Hematopoietic multipotent progenitor cell treated with erythropoietin and hydrocortisone succinate and interleukin-3 and kit ligand, for 8 days (in vitro differentiated cells): ENCODE data around the gene HIVEP3.

Experiments used
- DNase-seq: peaks from one replicate; pipeline ENCODE4 v3.0.0-alpha.2; 2015

HIVEP3 gene

DNA sequence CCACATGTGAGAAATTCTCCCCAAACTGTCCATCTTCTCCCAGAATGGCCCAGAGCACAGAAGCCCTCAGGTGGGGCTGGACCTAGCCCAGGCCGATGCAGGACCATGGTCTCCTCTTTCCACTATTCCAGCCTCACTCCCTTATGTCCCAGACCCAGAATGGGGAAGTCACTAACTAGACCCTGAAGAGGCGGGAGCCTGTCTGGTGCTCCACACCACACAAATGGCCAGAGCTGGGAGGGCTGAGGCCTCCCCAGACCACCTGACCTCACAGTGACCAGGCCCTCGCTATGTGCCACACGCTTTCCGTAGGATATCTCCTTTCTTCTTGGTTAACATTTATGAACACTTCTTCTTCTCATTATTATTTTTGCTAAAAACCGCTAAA, 379.3 kb downstream of the HIVEP3 start:
- DNase-seq: no peak

DNA sequence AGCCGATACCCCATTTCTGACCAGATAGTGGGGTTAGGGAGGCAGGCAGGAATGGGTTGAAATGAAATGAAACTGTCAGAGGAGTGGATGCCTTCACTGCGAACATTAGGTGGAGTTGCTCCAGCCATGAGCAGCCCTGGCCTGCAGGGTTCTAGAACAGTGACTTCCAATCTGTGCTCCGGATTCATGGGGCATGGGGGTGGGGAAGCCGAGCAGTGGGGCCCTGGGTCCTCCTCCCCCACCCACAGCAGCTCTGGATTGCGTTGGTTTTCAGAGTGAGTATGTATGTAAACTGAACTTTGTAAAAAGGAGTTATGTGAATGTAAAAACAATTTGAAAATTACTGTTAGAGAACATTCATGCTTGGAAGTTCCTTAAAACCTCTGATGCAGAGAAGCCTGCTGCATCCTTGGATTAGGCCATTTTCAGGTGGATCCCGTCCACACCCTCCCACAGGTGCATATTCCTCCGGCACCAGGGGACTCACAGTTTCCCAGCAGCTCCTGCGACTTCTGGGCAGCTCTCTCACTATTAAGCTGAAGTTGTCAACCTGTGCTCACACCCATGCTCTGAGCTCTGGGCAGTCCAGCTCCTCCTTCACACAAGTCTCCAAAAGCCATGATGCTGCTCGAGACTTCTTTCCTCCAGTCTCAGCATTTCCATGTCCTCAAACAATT, 379.8 kb downstream of the HIVEP3 start:
- no peak for DNase-seq

DNA sequence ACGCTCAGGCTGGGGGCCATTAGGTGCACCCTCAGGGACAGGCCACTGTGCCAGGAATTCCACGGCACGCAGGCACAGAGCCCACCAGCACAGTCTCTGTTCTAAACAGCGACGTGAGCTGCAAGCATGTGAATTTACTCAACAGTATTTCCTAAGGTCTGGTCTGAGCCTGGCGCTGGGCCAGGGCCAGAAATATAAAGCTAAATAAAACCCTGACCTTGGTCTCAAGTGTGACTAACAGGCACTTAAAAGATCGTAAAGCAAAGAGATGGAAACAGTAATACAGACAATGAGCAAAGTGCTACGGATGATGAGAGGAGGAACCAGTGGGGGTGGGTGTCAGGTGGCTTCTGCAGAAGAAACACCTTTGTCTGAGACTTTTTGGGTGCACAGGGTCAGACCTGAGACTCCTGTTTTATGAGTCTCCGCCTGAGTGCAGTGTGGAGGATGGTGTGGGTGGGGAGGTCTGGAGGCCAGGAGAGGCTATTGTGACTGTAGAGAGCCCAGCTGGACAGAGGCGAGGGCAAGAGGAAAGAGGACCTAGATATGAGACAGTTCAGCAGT, 380.9 kb downstream of the HIVEP3 start:
- DNase-seq: no peak

DNA sequence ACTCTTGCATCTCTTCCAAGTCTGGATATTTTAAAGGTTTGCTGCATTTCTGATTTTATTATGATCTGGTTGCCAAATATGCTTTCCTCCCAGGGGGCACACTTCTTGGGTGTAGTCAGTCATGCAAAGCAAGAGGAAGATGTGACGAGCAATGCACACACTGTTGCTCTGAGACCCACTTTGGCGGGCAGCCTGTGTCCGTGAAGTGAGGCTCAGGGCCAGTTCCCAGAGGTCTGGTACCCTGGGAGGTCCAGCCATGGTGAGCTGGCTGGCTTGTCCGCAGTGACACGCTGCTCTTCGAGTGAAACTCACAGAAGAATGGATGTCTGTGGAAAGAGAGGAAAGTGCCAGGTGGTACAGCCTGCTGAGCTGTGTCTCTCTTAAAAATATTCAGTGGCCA, 381.5 kb downstream of the HIVEP3 start:
- no peak for DNase-seq

DNA sequence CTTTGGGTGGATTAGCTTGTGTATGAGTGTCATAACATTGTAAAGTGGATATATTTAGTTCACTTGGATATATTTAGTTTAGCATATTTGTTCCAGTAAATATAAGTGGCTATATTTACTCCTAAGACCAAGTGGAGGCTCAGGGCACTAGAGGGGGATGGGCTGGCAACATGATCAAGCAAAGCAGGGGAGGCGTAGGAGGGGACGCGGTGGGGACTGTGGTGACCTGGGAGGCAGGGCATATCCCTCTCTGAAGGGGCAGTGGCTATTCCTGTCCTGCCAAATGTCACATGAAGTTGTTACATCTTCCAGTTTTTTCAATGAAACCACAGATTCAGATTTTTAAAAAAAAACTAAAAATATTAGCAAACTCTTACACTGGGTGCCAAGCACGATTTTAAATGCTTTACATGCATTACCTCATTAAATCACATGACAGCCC, 382.3 kb downstream of the HIVEP3 start:
- DNase-seq: no peak

DNA sequence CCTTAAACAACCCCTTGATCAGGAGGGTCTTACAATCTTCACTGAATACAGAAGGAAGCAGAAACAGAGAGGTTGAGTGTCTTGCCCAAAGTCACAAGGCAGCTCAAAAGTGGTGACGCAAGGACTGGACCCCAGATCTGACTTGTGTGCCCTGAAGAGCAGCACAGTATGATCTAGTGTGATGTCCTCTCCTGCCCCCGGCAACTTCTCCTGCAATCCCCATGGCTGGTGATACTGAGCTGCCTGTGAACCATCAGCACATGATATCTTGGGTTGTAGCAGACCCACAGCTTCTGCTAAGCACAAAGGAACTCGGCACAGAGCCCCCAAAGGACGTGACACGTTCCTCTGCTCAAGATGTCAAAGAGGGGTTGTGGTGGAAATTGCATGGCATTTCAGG, 383.0 kb downstream of the HIVEP3 start:
- DNase-seq: no peak

DNA sequence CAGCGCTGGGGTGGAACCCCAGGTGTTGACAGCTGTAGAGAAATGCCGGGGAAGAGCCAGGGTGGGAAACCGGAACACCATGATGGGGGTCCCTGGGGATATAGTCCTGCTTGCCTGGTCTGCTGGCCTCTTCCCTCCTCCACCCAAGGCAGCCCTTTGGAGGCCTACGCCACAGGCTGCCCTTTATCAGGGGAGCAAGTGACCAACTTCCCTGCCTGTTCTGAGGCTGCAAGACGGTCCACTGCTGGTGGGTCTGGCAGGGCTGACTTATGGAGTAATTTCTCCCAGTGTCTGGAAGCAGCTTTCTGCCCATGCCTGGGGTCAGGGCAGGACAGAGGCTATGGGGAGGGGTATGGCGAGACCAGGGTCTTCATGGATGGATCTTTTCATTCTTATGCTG, 383.4 kb downstream of the HIVEP3 start:
- no peak for DNase-seq

DNA sequence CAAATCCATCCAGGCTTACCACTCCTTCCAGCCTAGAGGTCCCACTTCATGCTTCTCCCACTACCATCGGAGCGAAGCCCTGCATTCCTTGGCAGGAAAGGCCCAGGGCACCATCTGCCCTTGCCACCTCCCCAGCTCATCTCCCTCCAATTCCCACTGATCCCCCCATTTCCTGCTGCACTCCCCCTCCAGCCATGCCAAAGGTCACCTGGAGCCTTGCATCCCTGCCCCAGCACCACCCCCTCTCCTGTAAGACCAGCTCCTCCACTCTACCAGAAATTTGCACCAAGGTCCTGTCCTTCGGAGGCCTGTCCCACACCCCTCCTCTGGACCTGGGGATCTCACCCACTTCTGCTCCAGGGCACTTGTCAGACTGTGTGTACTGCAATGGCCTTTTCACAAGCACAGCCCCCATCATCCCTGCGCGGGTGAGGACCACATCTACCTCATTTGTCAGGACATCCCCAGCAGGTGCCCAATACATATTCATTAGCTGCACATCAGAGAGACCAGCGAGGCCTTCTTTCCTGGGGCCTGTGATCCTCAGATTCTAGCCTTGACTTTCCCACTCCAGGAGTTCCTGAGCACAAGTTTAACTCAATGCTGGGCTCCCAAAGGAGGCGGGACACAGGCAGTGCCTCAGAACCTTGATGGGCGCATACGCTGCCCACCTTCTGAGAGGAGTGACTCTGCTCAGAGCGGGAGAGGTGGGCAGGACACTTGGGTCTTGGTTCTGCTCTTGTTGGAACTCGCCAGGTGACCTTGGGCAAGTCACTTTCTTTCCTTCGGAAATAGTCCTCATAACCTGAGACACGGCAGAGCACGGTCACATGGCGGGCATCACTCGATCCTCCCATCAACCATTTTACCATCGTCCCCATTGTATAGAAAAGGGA, 384.3 kb downstream of the HIVEP3 start:
- DNase-seq: no peak

DNA sequence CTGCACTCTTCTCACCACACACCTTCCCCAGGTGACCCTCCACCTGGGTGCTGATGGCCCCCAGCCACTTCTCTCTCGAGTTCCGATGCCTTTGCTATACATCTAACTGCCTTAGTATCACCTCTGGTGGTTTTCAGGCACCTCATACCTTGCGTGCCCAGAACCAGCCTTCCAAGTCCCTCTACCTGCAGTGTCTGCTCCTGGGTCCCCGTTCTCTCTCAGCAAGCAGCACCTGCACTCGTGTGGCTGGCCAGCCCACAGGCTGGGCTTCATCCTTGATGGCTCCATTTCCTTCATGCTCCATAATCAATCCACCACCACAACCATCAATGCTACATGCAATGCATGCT, 385.0 kb downstream of the HIVEP3 start:
- DNase-seq: no peak

DNA sequence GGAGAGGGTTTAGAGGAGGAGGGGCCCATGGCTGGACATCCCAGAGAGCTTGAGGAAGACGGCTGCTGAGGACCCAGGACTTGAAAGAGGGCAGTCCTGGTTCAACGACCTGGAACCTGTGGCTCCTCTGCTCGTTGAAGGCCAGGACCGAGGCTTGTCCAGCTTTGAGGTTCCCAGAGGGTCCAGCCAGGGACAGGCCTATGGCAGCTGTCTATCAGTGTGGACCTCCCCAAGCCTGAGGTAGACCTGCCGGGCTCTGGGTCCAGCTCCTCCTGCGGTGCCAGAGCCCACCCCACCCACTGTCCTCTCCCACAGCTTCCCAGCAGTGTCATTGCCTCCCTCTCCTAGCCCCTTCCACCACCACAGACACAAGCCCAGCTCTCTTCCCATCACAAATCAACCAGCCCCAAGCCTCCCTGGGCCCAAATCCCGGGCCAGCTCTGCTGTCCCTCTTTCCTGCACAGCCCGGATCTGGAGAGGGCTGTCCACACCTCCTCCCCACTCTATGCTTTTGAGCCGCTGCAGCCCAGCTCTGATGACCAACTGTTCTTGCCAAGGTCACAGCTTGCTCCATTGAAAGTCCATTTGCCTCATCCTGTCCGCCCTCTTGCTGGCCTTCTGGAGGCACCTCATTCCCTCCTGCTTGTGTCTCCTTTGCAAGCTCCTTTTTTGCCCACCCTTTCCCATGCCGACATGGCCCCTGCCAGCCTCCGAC, 385.5 kb downstream of the HIVEP3 start:
- DNase-seq: no peak

DNA sequence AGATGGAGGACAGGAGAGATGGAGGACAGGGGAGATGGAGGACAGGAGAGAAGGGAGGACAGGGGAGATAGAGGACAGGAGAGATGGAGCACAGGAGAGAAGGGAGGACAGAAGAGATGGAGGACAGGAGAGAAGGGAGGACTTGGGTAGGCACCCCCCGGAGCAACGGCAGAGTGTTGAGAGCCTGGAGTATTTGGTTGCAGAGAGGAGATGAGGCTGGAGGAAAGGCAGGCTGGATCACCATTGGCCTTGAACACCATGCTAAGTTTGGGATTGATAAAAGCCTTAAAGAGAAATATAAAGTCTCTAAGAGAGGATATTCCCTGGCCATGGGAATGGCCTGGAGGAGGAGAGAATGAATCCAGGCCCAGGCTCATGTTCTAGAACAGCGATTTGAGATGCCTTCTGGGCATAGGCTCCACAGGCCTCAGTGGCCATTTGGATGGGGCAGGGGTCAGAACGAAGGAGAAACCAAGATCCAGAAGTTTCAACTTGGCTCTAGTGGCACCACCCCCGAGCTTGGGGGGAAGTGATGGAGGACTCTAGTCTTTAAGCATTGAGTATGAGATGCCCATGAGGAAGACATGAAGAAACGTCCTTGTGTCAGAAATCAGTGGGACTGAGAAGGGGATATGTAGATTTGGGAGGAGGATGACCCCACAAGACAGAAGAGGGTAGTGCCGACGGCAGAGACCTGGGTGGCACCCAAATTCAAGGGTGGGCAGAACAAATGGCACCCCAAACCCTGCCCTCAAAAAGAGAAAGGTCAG, 386.3 kb downstream of the HIVEP3 start:
- no peak for DNase-seq

DNA sequence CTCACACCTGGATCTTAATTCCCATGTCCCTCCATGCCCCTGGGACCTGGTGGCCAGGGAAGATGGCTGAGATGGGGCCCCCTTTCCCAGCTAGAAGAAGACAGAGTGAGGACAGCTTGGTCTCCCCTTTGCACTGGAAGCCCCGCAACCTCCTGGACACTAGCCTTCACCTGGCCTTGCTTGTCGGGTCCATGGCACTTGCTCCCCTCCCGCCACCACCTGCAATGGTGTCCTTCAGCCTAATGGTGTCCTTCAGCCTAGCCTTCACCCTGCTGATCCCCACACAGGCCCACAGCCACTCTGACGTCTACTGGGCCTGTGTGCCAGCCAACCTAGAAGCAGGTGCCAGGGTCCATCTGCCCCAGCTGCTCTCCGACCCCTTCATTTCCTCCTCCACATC, 388.3 kb downstream of the HIVEP3 start:
- DNase-seq: no peak

DNA sequence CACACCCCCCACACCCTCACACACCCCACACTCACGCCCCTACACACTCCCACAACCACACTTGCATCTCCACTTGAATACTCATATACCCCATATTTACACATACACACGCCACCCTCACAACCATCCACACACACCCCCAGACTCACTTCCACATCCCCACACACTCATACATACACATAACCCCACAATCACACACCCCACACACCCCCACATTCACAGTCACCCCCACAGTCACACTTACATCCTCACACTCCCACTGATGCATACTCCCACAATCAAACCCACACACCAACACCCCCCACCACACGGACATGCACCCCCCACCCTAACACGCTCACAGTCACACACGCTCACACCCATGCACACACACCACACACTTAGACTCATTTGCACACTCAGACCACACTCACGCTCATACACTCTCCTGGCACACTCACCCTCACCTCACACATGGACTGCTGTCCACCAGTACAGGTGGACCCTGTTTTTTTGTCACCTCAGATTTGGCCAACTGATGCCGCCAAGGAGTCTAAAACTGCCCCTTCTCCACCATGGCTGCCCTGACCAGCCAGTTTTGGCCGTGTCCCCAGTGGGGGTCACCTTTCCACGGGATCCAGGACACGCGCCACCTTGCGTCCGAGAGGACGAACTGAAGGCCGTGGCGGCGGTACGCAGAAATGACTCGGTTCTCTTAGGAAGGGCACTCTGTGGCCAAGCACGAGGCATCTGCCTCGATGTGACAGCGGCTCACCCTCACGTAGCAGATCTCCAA, 388.9 kb downstream of the HIVEP3 start:
- DNase-seq: no peak

DNA sequence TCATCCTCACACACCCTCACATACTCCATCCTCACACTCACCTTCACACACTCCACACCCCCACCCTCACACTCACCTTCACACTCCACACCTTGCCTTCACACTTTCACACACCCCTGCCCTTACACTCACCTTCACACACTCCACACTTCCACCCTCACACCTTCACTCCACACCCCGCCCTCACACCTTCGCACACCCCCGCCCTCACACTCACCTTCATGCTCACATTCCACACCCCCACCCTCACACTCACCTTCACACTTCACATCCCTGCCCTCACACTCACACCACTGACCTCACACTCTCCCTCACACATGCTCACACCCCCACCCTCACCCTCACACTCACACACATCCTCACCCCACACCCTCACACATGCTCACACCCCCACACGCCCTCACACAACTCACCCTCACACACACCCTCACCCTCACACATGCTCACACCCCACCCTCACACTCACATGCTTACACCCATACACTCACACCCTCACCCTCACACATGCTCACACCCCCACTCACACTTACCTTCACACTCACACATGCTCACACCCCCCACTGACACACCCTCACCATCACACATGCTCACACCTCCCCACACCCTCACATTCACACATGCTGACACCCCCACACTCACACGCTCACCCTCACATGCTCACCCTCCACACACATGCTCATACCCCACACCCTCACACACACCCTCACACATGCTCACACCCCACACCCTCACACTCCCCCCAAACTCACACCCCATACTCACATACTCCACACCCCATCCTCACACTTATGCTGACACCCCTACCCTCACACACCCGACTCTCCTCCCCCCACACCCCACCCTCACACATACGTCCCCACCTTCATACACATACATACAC, 389.8 kb downstream of the HIVEP3 start:
- no peak for DNase-seq

DNA sequence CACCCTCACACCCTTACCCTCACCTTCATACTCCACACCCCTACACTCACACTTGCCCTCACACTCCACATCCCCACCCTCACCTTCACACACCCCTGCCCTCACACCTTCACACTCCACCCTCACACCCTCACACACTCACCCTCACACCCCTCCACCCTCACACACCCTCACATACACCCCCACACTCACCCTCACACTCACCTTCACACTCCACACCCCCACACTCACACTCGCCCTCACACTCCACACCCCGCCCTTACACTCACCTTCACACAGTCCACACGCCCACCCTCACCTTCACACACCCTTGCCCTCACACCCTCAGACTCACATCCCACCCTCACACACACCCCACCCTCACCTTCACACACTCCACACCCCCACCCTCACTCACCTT, 390.6 kb downstream of the HIVEP3 start:
- DNase-seq: no peak

DNA sequence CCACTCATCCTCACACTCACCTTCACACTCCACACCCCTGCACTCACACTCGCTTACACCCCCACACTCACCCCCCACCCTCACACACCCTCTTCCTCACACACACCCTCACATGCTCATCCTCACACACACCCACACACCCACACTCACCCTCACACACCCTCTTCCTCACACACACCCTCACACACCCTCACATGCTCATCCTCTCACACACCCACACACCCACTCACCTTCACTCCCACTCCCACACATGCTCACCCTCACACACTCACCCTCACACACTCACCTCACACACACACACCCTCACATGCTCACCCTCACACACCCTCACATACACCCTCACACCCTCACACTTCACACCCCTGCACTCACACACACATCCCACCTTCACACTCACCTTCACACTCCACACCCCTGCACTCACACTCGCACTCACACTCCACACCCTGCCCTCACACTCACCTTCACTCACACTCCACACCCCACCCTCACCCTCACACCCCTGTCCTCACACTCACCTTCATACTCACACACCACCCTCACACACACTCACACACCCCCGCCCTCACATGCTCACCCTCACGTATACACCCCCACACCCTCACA, 391.7 kb downstream of the HIVEP3 start:
- DNase-seq: no peak

DNA sequence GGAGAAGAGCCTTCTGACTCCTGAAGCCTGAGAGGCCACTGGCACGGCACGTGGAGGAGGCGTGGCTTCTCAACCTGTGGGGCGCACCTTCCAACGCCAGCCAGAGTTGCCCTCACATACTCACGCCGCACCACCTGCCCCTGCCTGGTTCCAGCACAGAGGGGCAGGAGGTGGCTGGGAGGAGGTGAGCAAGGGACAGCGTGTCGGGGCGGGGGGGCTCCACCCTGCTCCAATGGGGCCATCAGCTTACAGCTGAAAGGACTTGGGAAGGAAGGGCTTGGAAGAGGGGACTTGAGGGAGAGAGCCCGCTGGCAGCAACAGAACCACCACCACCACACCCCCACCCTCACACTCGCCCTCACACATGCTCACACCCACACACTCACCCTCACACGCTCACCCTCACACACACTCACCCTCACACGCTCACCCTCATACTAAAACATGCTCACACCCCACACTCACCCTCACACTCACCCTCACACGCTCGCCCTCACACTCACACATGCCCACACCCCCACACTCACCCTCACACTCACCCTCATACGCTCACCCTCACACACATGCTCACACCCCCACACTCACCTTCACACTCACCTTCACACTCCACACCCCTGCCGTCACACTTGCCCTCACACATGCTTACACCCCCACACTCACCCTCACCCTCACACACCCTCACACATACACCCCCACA, 392.7 kb downstream of the HIVEP3 start:
- DNase-seq: no peak

DNA sequence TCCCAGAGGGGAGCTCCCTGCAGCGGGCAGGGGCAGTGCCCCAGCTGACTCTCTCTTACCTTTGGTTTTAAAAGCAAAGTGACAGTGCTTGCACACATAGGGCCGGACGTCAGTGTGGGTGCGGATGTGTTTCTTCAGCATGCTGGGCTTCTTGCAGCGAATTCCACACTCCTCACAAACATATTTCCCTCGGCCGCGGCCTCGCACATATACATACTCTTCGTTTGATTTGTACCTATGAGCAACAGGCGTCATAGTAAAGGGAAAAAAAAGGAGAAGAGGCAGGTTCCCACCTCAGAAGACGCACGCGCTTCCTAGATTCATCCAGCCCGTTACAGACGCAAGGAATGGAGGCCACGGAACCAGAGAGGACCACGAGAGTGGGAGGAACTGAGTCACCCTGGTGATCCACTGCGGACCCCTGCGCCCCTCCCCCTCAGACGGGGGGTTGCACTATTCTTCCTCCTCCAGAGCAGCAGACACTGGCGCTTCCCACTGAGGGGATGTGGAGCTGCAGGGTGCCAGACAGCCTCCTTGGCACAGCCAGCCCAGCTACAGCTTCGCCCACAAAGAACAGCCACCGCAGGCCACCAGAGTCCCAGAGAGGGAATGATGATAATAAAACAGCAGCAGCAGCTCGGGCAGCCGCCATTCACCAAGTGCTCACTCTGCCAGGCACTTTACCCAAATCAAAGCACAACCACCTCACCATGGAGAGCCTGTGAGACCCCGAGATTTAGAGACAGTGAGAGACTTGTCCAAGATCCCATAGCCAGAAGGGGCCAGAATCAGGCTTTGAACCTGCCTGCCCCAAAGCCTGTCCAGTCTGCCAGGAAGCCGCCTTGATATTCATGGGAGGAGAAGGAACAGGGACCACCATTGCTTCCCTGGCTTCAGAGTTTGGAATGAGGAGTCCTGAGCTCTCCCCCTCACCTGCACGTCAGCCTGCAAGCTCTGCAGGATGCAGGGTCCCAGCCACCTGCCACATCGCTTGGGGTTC, 393.7 kb downstream of the HIVEP3 start:
- DNase-seq: no peak
